ENCODE results near the gene GMDS. TPM values are rescaled to one million over a fixed set of nuclear protein-coding genes. Genes with fewer than 3 reads are reported as not detected.

The GMDS gene
- total and polyA plus RNA-seq, 2 of the 4 experiments (the other 2 are of a cell fraction): 7.3 to 21.9 TPM

DNA sequence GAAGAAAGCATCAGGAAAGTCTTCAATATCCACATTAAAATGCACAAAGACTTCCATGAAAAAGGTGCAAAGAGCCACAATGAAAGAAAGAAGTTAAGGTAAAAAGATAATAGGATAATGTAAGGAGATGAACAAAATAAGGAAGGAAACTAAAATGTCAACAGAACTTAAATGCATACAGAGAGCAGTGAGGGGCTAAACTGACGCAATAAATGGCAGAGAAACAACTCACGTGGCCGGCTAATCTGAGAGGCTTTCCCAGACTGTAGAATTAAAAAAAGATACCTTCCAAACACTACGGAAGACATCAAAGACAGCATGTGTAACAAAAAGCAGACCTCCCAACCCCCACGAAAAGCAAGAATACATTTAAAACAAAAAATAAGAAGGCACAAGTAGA is 73.7 kb downstream of the GMDS start:
- in situ Hi-C loops (cut with MboI; ENCODE audit: low sequenced_read_pairs) (no loop called here), intact Hi-C loops (cut with micrococcal nuclease) (no loop called here), dilution Hi-C loops (cut with HindIII; ENCODE audit: low sequenced_read_pairs, unreplicated experiment) (no loop called here)
- CTCF ChIA-PET: no interaction called here
- Histone ChIP-seq H3K23ac (ENCODE audit: low read depth, low read length) (no peak overlapping the region), H3K36me3 (ENCODE audit: control insufficient read depth, insufficient read depth, low read length) (no peaks in the 10 kb centered on the region), H4K5ac (ENCODE audit: low read depth, low read length) (no peak overlapping the region), H3K27ac (ENCODE audit: insufficient read depth, low read length) (no peak overlapping the region), H3K4me2 (ENCODE audit: low read depth, low read length) (no peak overlapping the region), H2BK120ac (ENCODE audit: low read depth, low read length) (no peak overlapping the region), H2BK15ac (ENCODE audit: low read depth, low read length) (no peak overlapping the region), H2AK9ac (replicated peaks; ENCODE audit: low read depth, low read length, poor library complexity) (no peak overlapping the region), H3K14ac (replicated peaks; ENCODE audit: low read depth, low read length) (no peak overlapping the region), H2AFZ (replicated peaks; ENCODE audit: low read length, poor library complexity) (no peak overlapping the region), H3K4me1 (ENCODE audit: control insufficient read depth, insufficient read depth, low read length) (peaks cover 8% of the 10 kb centered on the region; the same call in 1 of the 2 replicates), H3K18ac (ENCODE audit: low read depth, low read length) (no peak overlapping the region), H3K9ac (ENCODE audit: low read depth, low read length) (no peak overlapping the region), H2BK20ac (ENCODE audit: low read depth, low read length) (no peak overlapping the region), H3K9me1 (ENCODE audit: insufficient read depth, low read length) (peaks cover 3% of the 10 kb centered on the region; the same call in 1 of the 2 replicates), H3K27me3 (ENCODE audit: control insufficient read depth, insufficient read depth, low read length) (no peaks in the 10 kb centered on the region), H4K20me1 (ENCODE audit: insufficient read depth, low read length) (no peaks in the 10 kb centered on the region), H3K9me3 (ENCODE audit: control insufficient read depth, insufficient read depth, low read length) (peaks cover 5% of the 10 kb centered on the region), H3K4ac (ENCODE audit: low read depth, low read length) (no peak overlapping the region), H3K79me1 (ENCODE audit: low read depth in 1 of 2, low read length in 2 of 2) (peaks cover 11 to 15% of the 10 kb centered on the region in 2 experiments; a peak in 2 of 4 replicates), H3K4me3 (ENCODE audit: insufficient read depth, low read depth, low read length) (no peak overlapping the region), H4K91ac (ENCODE audit: insufficient read depth, low read depth, low read length) (no peak overlapping the region), H4K8ac (ENCODE audit: low read depth in 2 of 2, low read length in 2 of 2) (no peak overlapping the region), H2BK5ac (ENCODE audit: low read depth, low read length, poor library complexity, severe bottlenecking) (no peak overlapping the region), H3K56ac (ENCODE audit: extremely low read depth, insufficient read depth, low read length) (no peak overlapping the region), H2AK5ac (ENCODE audit: low read depth, low read length) (no peak overlapping the region)
- TF ChIP-seq CEBPB (IDR thresholded peaks at IDR 0.05; ENCODE audit: low read depth, low read length): peak; percentile 16; the same call in 1 of the 2 replicates
- TF ChIP-seq CHD1 (IDR thresholded peaks at IDR 0.05; ENCODE audit: low read depth, low read length): no peak
- ATAC-seq (ENCODE audit: low read depth) (no peak), DNase-seq (no peak)
- POLR2A ChIA-PET (ENCODE audit: unreplicated experiment): no interaction called here
- no TSS peak for BruUV-seq (replicated peaks)
- WGBS, 2 experiments (ENCODE audit: extremely low coverage in 2 of 2, insufficient read length in 1 of 2): 60% methylated on average over 1 of the region's 5 CpGs; no CpG with 5 or more reads in 1 of the 2 experiments
